ENCODE measurements around the gene ADAMTS9. TPM values are rescaled to one million over a fixed set of nuclear protein-coding genes. Genes with fewer than 3 reads are reported as not detected.

ADAMTS9 gene
- total and polyA plus RNA-seq, 9 of the 15 experiments (the other 6 are each of a cell fraction or from before 2014, with no cell fraction given): 0.05 to 0.32 (median 0.13) TPM; not detected in 2

- in situ Hi-C loops (cut with MboI): no loop called here
- Histone ChIP-seq H3K4me3 (no peak overlapping the region), H4K20me1 (replicated peaks; ENCODE audit: control insufficient read depth, insufficient read depth, low read length) (no peaks in the 10 kb centered on the region), H2AFZ (ENCODE audit: low read depth, low read length) (no peak overlapping the region), H3K9me1 (ENCODE audit: control insufficient read depth, insufficient read depth, low read length) (no peaks in the 10 kb centered on the region), H3K79me2 (ENCODE audit: control insufficient read depth, insufficient read depth, low read length) (no peaks in the 10 kb centered on the region), H3K27ac (ENCODE audit: extremely low read depth, low read depth, low read length) (no peak overlapping the region), H3K36me3 (ENCODE audit: control insufficient read depth, insufficient read depth, low read length) (no peaks in the 10 kb centered on the region), H3K9ac (ENCODE audit: insufficient read depth in 1 of 2, low read depth in 2 of 2, low read length in 2 of 2) (no peak overlapping the region), H3K4me1 (replicated peaks in 1 of 2; ENCODE audit: control insufficient read depth in 2 of 2, insufficient read depth in 2 of 2, low read length in 2 of 2) (no peaks in the 10 kb centered on the region), H3K4me2 (ENCODE audit: insufficient read depth, low read length) (no peak overlapping the region), H3K27me3 (ENCODE audit: control insufficient read depth in 2 of 2, insufficient read depth in 2 of 2, low read length in 2 of 2) (no peaks in the 10 kb centered on the region; a peak in 1 of 5 replicates), H3K9me3 (replicated peaks; ENCODE audit: control insufficient read depth, insufficient read depth, low read depth, low read length) (no peaks in the 10 kb centered on the region)
- WGBS (ENCODE audit: insufficient coverage, low coverage, missing lambda C conversion rate): 2% methylated on average over 8 of the region's 10 CpGs
- ChIA-PET CTCF (ENCODE audit: low intra/inter-chr PET ratio) (no interaction called here), POLR2A (interaction anchor here (0.7 kb wide), 1 partner anchor 16 kb away, joined by 3 read pairs; no protein-coding TSS in a partner anchor)
- no peak for FAIRE-seq
- intact Hi-C loops (cut with micrococcal nuclease): no loop called here
- no peak for ATAC-seq
- no TSS peak for BruUV-seq (replicated peaks)
- no peak for DNase-seq (ENCODE audit: extremely low read depth in 1 of 4, low spot score in 3 of 4)
- TF ChIP-seq KDM5B (IDR thresholded peaks at IDR 0.05; ENCODE audit: insufficient replicate concordance, low read depth, low read length) (no peak), PTRF (tag; IDR thresholded peaks at IDR 0.05) (no peak), EZH2 (IDR thresholded peaks at IDR 0.05; ENCODE audit: borderline replicate concordance, low read depth, low read length) (no peak), ZNF318 (IDR thresholded peaks at IDR 0.05; ENCODE audit: borderline replicate concordance in 1 of 2, low read depth in 1 of 2) (no peak), VEZF1 (CRISPR knock-in tag; IDR thresholded peaks at IDR 0.05) (no peak)
Measured at GRCh38 chr3:64668582-64669510, 19.0 kb downstream of the ADAMTS9 start.

All from K562 (cell line).